ENCODE results near the gene OR6C2. TPM values are rescaled to one million over a fixed set of nuclear protein-coding genes. Genes with fewer than 3 reads are reported as not detected.
"Not testable (repeated sequence)": the region's sequence is repeated elsewhere in the genome, so short reads cannot be mapped to it uniquely, and the experiment has no call there.

The OR6C2 gene
- total RNA-seq, 1 donor from 2014 or later = not detected

DNA sequence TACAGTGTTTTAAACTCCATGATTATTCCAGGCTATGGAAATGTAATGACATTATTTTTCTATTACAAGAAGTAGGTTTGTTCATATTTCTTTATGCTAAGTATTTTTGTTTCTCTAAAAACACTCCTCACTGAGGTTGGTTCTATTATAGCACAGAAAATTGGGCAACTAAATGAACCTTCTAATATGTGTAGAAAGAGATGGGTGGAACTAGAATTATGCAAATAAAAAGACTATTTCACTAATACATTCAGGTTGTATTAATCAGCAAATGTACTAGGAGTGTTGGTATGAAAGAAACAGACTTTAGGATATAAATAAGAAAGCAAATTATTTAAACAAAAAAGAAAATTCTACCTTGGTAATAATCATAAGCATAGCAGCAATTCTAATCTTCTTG lies 4.9 kb downstream of the OR6C2 start:
- no peak for DNase-seq (ENCODE audit: low read depth)
- no peak overlapping the region for H3K4me3 ChIP-seq (ENCODE audit: low read depth, low read length)

DNA sequence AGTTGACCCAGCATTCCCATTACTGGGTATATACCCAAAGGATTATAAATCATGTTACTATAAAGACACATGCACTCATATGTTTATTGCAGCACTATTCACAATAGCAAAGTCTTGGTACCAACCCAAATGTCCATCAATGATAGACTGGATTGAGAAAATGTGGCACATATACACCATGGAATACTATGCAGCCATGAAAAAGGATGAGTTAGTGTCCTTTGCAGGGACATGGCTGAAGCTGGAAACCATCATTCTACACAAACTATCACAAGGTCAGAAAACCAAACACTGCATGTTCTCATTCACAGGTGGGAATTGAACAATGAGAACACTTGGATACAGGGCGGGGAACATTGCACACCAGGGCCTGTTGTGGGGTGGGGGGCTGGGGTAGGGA lies 21.1 kb downstream of the OR6C2 start:
- DNase-seq (ENCODE audit: low read depth); H3K4me3 ChIP-seq (ENCODE audit: low read depth, low read length): not testable (repeated sequence)

More for the DNA sequence above, 4.9 kb downstream of the OR6C2 start:
- TF ChIP-seq, protein P1, sequence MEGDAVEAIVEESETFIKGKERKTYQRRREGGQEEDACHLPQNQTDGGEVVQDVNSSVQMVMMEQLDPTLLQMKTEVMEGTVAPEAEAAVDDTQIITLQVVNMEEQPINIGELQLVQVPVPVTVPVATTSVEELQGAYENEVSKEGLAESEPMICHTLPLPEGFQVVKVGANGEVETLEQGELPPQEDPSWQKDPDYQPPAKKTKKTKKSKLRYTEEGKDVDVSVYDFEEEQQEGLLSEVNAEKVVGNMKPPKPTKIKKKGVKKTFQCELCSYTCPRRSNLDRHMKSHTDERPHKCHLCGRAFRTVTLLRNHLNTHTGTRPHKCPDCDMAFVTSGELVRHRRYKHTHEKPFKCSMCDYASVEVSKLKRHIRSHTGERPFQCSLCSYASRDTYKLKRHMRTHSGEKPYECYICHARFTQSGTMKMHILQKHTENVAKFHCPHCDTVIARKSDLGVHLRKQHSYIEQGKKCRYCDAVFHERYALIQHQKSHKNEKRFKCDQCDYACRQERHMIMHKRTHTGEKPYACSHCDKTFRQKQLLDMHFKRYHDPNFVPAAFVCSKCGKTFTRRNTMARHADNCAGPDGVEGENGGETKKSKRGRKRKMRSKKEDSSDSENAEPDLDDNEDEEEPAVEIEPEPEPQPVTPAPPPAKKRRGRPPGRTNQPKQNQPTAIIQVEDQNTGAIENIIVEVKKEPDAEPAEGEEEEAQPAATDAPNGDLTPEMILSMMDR (conservative IDR thresholded peaks at IDR 0.05; ENCODE audit: low read depth, low read length) = no peak

DNA sequence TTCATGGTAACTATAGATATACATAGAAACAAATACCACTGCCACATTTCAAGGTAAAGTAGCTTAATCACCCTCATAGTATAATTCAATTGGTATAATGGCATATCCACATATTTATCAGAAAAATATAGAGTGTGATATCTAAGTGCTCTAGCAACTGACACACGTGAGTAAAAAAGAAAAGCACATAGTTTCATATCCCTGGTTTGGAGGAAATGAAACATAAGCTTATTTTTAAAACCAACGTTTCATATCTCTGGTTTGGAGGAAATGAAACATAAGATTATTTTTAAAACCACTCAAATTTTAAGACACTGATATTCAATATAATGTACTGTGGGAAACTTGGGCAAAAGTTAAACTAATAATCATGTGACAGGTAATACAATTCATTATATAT lies 24.0 kb downstream of the OR6C2 start:
- DNase-seq (ENCODE audit: low read depth) = no peak
- TF ChIP-seq, protein P1 (conservative IDR thresholded peaks at IDR 0.05; ENCODE audit: low read depth, low read length) = no peak
- H3K4me3 ChIP-seq (ENCODE audit: low read depth, low read length) = no peak overlapping the region

DNA sequence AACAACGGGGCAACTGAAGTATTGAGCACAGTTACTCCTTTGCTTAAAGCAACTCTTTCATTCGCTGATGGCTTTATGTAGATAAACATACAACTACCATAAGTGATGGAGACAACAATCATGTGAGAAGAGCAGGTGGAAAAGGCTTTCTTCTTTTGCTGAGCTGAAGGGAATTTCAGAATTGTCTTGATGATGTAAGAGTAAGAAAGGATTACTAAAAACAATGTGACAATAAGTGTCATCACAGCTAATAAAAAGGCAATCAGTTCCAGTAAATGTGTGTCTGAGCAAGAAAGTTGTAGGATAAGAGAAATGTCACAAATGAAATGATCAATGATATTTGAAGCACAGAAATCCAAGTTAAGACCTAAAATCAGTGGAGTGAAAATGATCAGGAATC lies 25.4 kb downstream of the OR6C2 start:
- no peak overlapping the region for H3K4me3 ChIP-seq (ENCODE audit: low read depth, low read length)
- DNase-seq (ENCODE audit: low read depth) = no peak
- TF ChIP-seq, protein P1 (conservative IDR thresholded peaks at IDR 0.05; ENCODE audit: low read depth, low read length) = no peak

DNA sequence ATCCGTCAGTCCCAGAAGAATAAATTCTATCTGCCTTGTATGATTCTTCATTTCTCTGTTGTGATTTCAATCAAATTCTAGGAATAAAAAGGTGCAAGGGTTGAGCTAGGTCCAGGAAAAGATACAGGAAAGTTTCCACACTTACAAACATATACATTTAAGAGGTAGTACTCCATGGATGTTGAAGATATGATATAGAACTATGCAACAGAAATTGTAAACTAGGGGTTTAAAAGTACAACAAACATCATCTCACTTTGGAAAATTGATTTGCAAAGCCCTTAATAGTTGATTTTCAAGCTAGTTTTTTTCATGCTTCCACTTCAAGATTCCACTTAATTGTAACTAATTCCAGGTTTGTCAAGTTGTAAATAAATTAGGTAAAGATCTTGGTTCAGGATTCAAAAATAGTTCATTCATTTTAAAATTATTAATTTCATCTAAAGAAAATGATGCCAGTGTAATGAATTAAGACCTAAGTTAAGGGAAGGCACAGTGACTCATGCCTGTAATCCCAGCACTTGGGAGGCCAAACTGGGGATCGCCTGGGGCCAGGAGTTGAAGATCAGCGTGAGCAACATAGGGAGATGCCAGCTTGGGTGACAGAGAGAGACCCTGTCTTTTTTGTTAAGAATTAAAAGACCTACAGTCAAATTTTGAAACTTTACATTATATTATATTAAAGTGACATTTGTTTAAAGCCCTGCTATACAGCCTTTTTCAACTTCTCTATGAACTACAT lies 26.4 kb downstream of the OR6C2 start, which contains the start of gene OR6C70:
Gene OR6C70, minus strand, starts transcription at position 51 of the 742 bp plus-strand sequence. Its CDS starts 0 bp downstream, at position 51.
- no peak for DNase-seq (ENCODE audit: low read depth)

DNA sequence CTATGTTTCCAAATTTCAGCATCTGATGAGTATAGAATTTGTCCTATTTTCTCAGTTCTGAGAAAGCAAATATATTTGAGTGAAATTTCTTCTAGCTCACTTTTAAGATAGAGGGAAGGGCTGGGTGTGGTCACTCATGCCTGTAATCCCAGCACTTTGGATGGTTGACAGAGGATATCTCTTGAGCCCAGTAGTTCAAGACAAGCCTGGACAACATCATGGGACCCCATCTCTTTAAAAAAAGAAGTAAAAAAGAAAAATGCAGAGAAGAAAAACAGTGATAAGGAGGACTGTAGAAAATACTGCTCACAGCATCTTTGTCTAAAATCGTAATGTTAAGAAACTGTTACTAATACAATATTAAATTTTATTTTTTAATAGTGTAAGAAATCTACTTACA lies 28.4 kb downstream of the OR6C2 start:
- DNase-seq (ENCODE audit: low read depth) = no peak
- no peak overlapping the region for H3K4me3 ChIP-seq (ENCODE audit: low read depth, low read length)
- TF ChIP-seq, protein P1 (conservative IDR thresholded peaks at IDR 0.05; ENCODE audit: low read depth, low read length) = no peak

More for the DNA sequence above, 26.4 kb downstream of the OR6C2 start, which contains the start of gene OR6C70:
- TF ChIP-seq, protein P1 (conservative IDR thresholded peaks at IDR 0.05; ENCODE audit: low read depth, low read length) = no peak
- no peak within 1 kb of the TSS for H3K4me3 ChIP-seq (ENCODE audit: low read depth, low read length)

DNA sequence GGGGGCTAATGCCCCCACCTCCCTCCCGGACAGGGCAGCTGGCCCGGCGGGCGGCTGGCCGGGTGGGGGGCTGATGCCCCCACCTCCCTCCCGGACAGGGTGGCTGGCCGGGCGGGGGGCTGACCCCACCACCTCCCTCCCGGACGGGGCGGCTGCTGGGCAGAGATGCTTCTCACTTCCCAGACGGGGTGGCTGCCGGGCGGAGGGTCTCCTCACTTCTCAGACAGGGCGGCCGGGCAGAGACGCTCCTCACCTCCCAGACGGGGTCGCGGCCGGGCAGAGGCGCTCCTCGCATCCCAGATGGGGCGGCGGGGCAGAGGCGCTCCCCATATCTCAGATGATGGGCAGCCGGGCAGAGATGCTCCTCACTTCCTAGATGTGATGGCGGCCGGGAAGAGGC lies 35.3 kb downstream of the OR6C2 start:
- H3K4me3 ChIP-seq (ENCODE audit: low read depth, low read length); DNase-seq (ENCODE audit: low read depth): not testable (repeated sequence)

DNA sequence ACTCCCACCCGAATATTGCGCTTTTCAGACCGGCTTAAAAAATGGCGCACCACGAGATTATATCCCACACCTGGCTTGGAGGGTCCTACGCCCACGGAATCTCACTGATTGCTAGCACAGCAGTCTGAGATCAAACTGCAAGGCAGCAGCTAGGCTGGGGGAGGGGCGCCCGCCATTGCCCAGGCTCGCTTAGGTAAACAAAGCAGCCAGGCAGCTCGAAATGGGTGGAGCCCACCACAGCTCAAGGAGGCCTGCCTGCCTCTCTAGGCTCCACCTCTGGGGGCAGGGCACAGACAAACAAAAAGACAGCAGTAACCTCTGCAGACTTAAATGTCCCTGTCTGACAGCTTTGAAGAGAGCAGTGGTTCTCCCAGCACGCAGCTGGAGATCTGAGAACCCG lies 40.4 kb downstream of the OR6C2 start:
- not testable (repeated sequence) for DNase-seq (ENCODE audit: low read depth); H3K4me3 ChIP-seq (ENCODE audit: low read depth, low read length)
